Measurements from ENCODE around the gene L3MBTL4. TPM values are rescaled to one million over a fixed set of nuclear protein-coding genes. Genes with fewer than 3 reads are reported as not detected.

Gene L3MBTL4
- total RNA-seq, 1 experiment from 2014 or later = not detected

- Histone ChIP-seq H3K27me3 (ENCODE audit: insufficient read depth, low read length) (no peaks in the 10 kb centered on the region), H3K27ac (ENCODE audit: low read depth, low read length) (no peak overlapping the region), H3K4me1 (ENCODE audit: control insufficient read depth in 1 of 2, insufficient read depth in 2 of 2, low read length in 2 of 2) (no peaks in the 10 kb centered on the region), H3K9me3 (ENCODE audit: control insufficient read depth in 1 of 2, insufficient read depth in 1 of 2, low read depth in 1 of 2, low read length in 2 of 2) (peaks cover 11 to 20% of the 10 kb centered on the region in 2 experiments; a peak in 2 of 4 replicates), H3K36me3 (ENCODE audit: control insufficient read depth in 1 of 2, insufficient read depth in 2 of 2, low read length in 2 of 2) (no peaks in the 10 kb centered on the region), H3K79me2 (ENCODE audit: insufficient read depth, low read length) (no peaks in the 10 kb centered on the region), H3K9me2 (ENCODE audit: insufficient read depth) (no peaks in the 10 kb centered on the region), H3K4me2 (ENCODE audit: low read length) (no peak overlapping the region), H2AFZ (ENCODE audit: low read depth, low read length, poor library complexity, severe bottlenecking) (no peak overlapping the region), H3K4me3 (replicated peaks in 1 of 2; ENCODE audit: low read depth in 1 of 2, low read length in 2 of 2) (no peak overlapping the region), H4K20me1 (ENCODE audit: insufficient read depth) (no peaks in the 10 kb centered on the region), H3K9ac (ENCODE audit: low read length) (no peak overlapping the region)
- POLR2A ChIA-PET = no interaction called here
- BruUV-seq (replicated peaks) = no TSS peak
- TF ChIP-seq CEBPB (IDR thresholded peaks at IDR 0.05; ENCODE audit: low read depth) (no peak), SIN3A (IDR thresholded peaks at IDR 0.05; ENCODE audit: low read depth) (no peak), REST (IDR thresholded peaks at IDR 0.05; ENCODE audit: low read depth) (no peak), CTCF (IDR thresholded peaks at IDR 0.05 in 2 of 3, conservative IDR thresholded peaks at IDR 0.05 in 1 of 3; ENCODE audit: borderline replicate concordance in 1 of 3, insufficient read depth in 1 of 3, low read depth in 2 of 3, low read length in 2 of 3) (no peak), ZBTB33 (IDR thresholded peaks at IDR 0.05; ENCODE audit: extremely low read depth, insufficient replicate concordance, low read length) (no peak), POLR2A (IDR thresholded peaks at IDR 0.05; ENCODE audit: borderline replicate concordance, extremely low read depth, insufficient read depth, insufficient read length) (no peak), ZFX (IDR thresholded peaks at IDR 0.05) (no peak), ATF3 (IDR thresholded peaks at IDR 0.05) (no peak), ZNF274 (IDR thresholded peaks at IDR 0.05; ENCODE audit: low read depth, low read length) (no peak)
- ATAC-seq (no peak), DNase-seq (ENCODE audit: low read depth, low spot score) (no peak)
- CTCF ChIA-PET = no interaction called here
- intact Hi-C loops (cut with micrococcal nuclease) = no loop called here
- RAD21 ChIA-PET (ENCODE audit: low non-redundant PET in 1 of 2, low total read pairs in 2 of 2, uncharacterized antibody in 2 of 2, unreplicated experiment in 2 of 2) = no interaction called here
These were observed 445.2 kb downstream of the L3MBTL4 start for GRCh38 chr18:5969355-5969988.
